Breast epithelium (tissue), 4 donors: ENCODE data around the gene VPS51. TPM values are rescaled to one million over a fixed set of nuclear protein-coding genes. Genes with fewer than 3 reads are reported as not detected.

ENCODE experiments used
- DNase-seq, 2 donors: peaks; one replicate each; pipeline ENCODE4 v3.0.0-alpha.2; 2019; ENCODE audit warnings: low spot score in 2 of 2
- H3K27ac ChIP-seq, 2 donors: fragments of 200-600 bp; sonication (generic) in 1 of 2; one replicate each; pipeline ENCODE4 v1.5.1; 2016 to 2019; ENCODE audit warnings: mild to moderate bottlenecking in 1 of 2
- H3K27me3 ChIP-seq, 2 donors: fragments of 200-600 bp; sonication (generic) in 1 of 2; one replicate each; pipeline versions ENCODE4 v1.5.1 to v1.6.0; 2017 to 2019; ENCODE audit warnings: control low read depth in 1 of 2, mild to moderate bottlenecking in 1 of 2
- H3K36me3 ChIP-seq: fragments of 200-600 bp; one replicate; pipeline ENCODE4 v1.5.1; 2019
- H3K4me1 ChIP-seq, 2 donors: fragments of 200-600 bp; sonication (generic); one replicate each; pipeline ENCODE4 v1.5.1; 2016 to 2019; ENCODE audit warnings: control low read depth in 1 of 2
- H3K4me3 ChIP-seq, 3 donors: fragments of 200-600 bp; sonication (generic); 1 replicate in 2 of 3; 2 replicates in 1 of 3; pipeline ENCODE4 v1.5.1; 2016 to 2019; ENCODE audit warnings: mild to moderate bottlenecking in 3 of 3, moderate library complexity in 2 of 3
- H3K9me3 ChIP-seq, 2 donors: fragments of 200-600 bp; sonication (generic) in 1 of 2; one replicate each; pipeline ENCODE4 v1.5.1; 2016 to 2019; ENCODE audit warnings: control low read depth in 1 of 2
- POLR2A ChIP-seq: fragments of 450-650 bp; IDR thresholded peaks from one replicate; pipeline ENCODE4 v1.6.1; 2016; ENCODE audit warnings: antibody characterized with exemption, mild to moderate bottlenecking, moderate library complexity
- POLR2AphosphoS5 ChIP-seq, 3 donors: sonication (generic); formaldehyde crosslinking; IDR thresholded peaks; one replicate each; pipeline ENCODE4 v1.6.1; 2017; ENCODE audit warnings: antibody characterized with exemption in 3 of 3
- intact Hi-C: fragments of 100-400 bp; cut with DNase I; formaldehyde crosslinking; loops from one replicate; pipeline ENCODE4 v1.15.1; 2023; ENCODE audit warnings: low total_unique reads
- total RNA-seq, 3 donors: library from RNA; depleted of rRNA; stranded (reverse); fragments of >200 nt; gene quantifications; one replicate each; pipeline ENCODE4 v1.1.0, GENCODE V29; 2016
- TF ChIP-seq, protein P1 (sequence below), 3 donors: fragments of 450-650 bp; IDR thresholded peaks; one replicate each; pipeline ENCODE4 v1.5.1; 2016 to 2017; ENCODE audit warnings: antibody characterized with exemption in 3 of 3, mild to moderate bottlenecking in 3 of 3, moderate library complexity in 3 of 3

The VPS51 gene
- total RNA-seq, 3 donors from 2014 or later = 166 to 317 (median 218) TPM

DNA sequence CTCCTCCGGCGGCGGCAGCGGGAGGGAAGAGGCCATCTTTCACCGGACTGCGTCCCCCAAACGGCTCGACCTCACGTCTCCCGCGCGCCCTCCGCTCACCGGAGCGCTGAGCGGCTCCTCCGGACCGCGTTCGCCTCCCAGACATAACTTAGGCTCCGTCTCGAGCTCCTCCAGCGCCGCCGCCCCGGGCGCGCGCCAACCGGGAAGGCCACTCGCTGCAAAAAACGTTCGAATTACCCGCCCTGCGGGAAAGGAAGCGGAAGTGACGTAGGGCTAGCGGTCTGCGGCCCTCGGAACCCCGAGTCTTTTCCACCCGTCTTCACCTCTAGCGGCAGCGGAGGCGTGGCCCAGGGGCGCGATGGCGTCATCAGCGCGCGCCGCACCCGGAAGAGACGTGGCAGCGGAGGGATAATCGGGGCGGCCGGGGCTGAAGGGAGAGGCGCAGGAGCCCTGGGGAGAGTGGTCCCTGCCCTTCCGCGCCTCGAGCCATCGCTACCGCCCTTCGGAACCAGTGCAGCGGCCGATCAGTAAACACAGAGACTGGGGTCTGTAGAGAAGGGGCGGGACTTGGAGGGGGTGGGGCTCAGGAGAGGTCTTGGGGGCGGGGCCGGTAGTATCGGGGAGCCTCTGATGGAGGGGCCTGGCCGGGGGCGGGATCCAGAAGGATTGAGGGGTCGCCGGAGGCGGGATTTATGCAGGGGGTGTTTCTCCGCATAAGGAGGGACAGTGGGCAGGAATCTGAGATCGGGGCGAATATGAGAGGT is 12.0 kb upstream of the VPS51 start, which contains the start of the genes CDCA5 and ZFPL1:
CDCA5 (minus strand) TSS at position 207 of the 764 bp plus-strand sequence; CDS start at position 145, 62 bp downstream.
ZFPL1 (plus strand) TSS at position 389 of the 764 bp plus-strand sequence. CDS start 477 bp downstream, outside the sequence.
- Histone ChIP-seq H3K4me1 (no peaks in the 10 kb centered on the region), H3K36me3 (peaks cover 7% of the 10 kb centered on the region), H3K4me3 (peak within 1 kb of the TSS; percentile 75 to 85 (median 82)), H3K27ac (peak within 1 kb of the TSS; percentile 97 to 98), H3K27me3 (no peaks in the 10 kb centered on the region), H3K9me3 (no peaks in the 10 kb centered on the region)
- intact Hi-C loops = no loop called here
- TF ChIP-seq POLR2A (peak; percentile 66), POLR2AphosphoS5 (IDR thresholded peaks at IDR 0.05) (peak; percentile 98 to 99 (median 98))
- TF ChIP-seq, protein P1, sequence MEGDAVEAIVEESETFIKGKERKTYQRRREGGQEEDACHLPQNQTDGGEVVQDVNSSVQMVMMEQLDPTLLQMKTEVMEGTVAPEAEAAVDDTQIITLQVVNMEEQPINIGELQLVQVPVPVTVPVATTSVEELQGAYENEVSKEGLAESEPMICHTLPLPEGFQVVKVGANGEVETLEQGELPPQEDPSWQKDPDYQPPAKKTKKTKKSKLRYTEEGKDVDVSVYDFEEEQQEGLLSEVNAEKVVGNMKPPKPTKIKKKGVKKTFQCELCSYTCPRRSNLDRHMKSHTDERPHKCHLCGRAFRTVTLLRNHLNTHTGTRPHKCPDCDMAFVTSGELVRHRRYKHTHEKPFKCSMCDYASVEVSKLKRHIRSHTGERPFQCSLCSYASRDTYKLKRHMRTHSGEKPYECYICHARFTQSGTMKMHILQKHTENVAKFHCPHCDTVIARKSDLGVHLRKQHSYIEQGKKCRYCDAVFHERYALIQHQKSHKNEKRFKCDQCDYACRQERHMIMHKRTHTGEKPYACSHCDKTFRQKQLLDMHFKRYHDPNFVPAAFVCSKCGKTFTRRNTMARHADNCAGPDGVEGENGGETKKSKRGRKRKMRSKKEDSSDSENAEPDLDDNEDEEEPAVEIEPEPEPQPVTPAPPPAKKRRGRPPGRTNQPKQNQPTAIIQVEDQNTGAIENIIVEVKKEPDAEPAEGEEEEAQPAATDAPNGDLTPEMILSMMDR (IDR thresholded peaks at IDR 0.05) = peak in 1 of 3 donors; percentile 10
- DNase-seq = peak; percentile 95 to 96

DNA sequence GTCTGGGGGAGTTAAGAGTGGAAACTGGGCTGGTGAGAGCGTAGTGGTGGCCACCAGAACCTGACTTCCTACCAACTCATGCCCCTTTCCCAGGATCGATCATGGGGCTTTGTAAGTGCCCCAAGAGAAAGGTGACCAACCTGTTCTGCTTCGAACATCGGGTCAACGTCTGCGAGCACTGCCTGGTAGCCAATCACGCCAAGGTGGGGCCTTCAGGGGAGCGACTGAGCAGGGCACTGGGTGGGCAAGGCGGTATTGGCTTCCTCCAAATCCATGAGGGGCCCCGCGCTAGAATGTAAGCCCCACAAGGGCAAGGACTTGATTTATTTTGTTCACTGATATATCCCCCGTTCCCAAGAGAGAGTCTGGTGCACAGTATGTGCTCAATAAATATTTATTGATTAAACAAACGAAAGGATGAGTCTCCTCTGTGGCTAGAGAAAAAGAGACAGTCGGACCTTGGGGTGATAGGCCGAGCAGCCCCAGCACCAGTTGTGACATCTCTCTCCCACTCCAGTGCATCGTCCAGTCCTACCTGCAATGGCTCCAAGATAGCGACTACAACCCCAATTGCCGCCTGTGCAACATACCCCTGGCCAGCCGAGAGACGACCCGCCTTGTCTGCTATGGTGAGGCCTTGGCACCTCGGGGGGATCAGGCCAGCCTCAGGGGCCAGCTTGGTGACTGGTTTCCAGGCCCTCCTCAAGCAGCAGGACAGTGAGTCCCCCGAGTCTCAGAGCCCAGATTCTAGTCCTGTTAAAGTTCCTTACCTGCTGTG is 11.2 kb upstream of the VPS51 start:
- DNase-seq = no peak
- Histone ChIP-seq H3K36me3 (peaks cover 7% of the 10 kb centered on the region), H3K27ac (peak overlapping the region; percentile 97 to 98), H3K9me3 (no peaks in the 10 kb centered on the region), H3K4me1 (no peaks in the 10 kb centered on the region), H3K4me3 (peak overlapping the region; percentile 75 to 85 (median 82)), H3K27me3 (no peaks in the 10 kb centered on the region)
- TF ChIP-seq POLR2A (no peak), POLR2AphosphoS5 (IDR thresholded peaks at IDR 0.05) (no peak)
- TF ChIP-seq, protein P1 (IDR thresholded peaks at IDR 0.05) = no peak
- intact Hi-C loops = no loop called here

DNA sequence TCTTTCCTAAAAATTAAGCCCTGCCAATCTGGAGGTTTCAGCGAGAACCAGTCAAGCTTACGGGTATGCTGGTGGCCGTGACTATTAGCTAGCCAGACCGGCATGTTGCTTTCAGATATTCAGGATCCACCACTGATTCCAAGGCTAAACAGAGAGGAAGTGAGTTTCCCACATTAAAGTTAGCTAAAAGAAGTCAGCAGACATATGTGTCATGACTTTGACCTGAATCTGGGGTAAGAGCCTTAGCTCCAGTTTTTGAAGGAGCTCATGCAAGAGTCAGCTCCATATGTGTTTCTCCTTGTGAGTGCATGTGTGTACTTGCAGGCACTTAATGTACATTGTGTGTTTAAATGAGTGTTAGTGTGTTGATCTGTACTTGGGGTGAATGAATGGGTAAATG is 10.6 kb upstream of the VPS51 start:
- H3K27ac ChIP-seq = no peak overlapping the region
- no peak overlapping the region for H3K4me3 ChIP-seq
- no peak for DNase-seq
- intact Hi-C loops = no loop called here
- no peaks in the 10 kb centered on the region for H3K27me3 ChIP-seq
- no peaks in the 10 kb centered on the region for H3K9me3 ChIP-seq
- no peaks in the 10 kb centered on the region for H3K4me1 ChIP-seq
- H3K36me3 ChIP-seq = peaks cover 7% of the 10 kb centered on the region
- TF ChIP-seq POLR2A = no peak

DNA sequence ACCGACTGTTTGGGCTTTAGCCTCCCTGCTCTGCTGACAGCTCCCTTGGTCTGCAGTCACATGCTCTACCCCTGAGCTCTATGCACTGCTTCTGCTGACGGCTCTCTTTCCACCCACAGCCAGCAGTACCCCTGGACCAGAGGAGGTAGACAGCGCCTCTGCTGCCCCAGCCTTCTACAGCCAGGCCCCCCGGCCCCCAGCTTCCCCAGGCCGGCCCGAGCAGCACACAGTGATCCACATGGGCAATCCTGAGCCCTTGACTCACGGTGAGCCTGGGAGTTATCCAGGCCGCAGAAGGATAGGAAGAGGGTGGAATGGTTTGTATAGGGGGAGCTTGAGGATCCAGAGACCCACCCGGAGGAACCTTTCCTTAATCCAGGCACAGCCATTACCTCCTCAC is 9.2 kb upstream of the VPS51 start:
- Histone ChIP-seq H3K36me3 (peaks cover 7% of the 10 kb centered on the region), H3K4me1 (no peaks in the 10 kb centered on the region), H3K4me3 (no peak overlapping the region), H3K27me3 (no peaks in the 10 kb centered on the region), H3K9me3 (no peaks in the 10 kb centered on the region), H3K27ac (no peak overlapping the region)
- DNase-seq = no peak
- TF ChIP-seq, protein P1 (IDR thresholded peaks at IDR 0.05) = no peak
- TF ChIP-seq POLR2A = no peak
- no peak for TF ChIP-seq POLR2AphosphoS5 (IDR thresholded peaks at IDR 0.05)
- intact Hi-C loops = no loop called here

DNA sequence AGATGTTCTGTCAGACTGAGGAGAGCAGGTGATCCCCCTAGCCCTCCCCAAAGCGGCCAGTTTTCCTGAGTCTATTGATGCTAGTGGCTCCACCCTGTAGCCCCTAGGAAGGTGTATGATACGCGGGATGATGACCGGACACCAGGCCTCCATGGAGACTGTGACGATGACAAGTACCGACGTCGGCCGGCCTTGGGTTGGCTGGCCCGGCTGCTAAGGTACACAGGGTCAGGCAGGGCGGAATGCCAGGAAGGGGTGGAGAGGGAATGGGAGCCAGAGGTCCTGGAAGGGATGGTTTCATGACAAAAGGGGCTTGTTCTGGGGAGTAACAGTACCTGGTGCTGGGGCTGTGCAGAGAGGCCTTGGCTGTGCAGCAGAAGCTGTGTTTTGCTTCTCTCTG is 8.8 kb upstream of the VPS51 start:
- intact Hi-C loops = no loop called here
- peaks cover 7% of the 10 kb centered on the region for H3K36me3 ChIP-seq
- H3K27ac ChIP-seq = no peak overlapping the region
- no peak for DNase-seq
- no peak overlapping the region for H3K4me3 ChIP-seq
- no peaks in the 10 kb centered on the region for H3K4me1 ChIP-seq
- H3K27me3 ChIP-seq = no peaks in the 10 kb centered on the region
- no peak for TF ChIP-seq POLR2AphosphoS5 (IDR thresholded peaks at IDR 0.05)
- no peak for TF ChIP-seq POLR2A
- TF ChIP-seq, protein P1 (IDR thresholded peaks at IDR 0.05) = no peak
- no peaks in the 10 kb centered on the region for H3K9me3 ChIP-seq
